PFSK-1 (cell line): Measurements from ENCODE around the gene TATDN2.

Source experiments
- POLR2AphosphoS5 ChIP-seq: IDR thresholded peaks from 2 replicates; pipeline ENCODE4 v1.6.1; 2012; ENCODE audit warnings: low read depth, mild to moderate bottlenecking, control low read depth, low read length, moderate library complexity
- REST ChIP-seq, 2 experiments: IDR thresholded peaks; 2 replicates each; pipeline versions ENCODE4 v1.6.1 to v1.8.0; 2011 to 2012; ENCODE audit warnings: low read depth in 2 of 2, low read length in 2 of 2, control low read depth in 1 of 2, inconsistent platforms in 1 of 2, mild to moderate bottlenecking in 1 of 2, moderate library complexity in 1 of 2; ENCODE audit not compliant: insufficient read depth in 1 of 2
- TAF1 ChIP-seq: IDR thresholded peaks from 2 replicates; pipeline ENCODE4 v1.6.1; 2012; ENCODE audit warnings: low read length, control low read depth, borderline replicate concordance; ENCODE audit not compliant: insufficient read depth

DNA sequence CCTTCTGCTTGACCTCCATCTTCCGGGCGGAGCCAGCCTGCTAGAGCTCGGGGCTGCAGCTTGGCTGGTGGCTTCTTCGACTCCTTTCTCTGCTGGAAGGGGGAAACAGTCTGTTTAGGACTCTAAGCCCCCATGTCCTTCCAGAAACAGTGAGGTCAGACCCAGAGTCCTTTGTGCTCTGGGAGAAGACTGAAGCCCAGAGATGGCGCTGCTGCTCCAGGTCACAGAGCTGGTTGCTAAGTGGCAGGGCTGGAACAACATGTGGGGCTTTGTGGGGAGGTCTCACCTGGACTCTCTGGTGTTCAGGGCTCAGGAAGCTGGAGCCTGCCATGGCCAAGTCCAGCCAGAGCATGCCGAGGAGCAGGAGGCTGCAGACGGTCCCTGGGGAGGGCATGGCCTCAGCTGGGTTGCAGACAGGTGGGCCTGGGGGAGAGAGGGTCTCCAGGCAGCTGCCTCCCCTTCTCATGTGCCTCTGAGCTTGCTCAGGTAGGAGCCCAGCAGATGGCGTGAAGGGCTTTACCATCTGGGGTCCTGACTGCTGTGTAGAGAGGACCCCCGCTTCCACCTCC is 41.6 kb downstream of the TATDN2 start:
- TF ChIP-seq POLR2AphosphoS5 (no peak), TAF1 (no peak), REST (IDR thresholded peaks at IDR 0.05; ENCODE audit: insufficient read depth in 1 of 2, low read depth in 2 of 2, low read length in 2 of 2) (no peak)
